Stimulated activated naive CD4-positive, alpha-beta T cell treated with Interleukin-2 at 50 U/mL for 16 hours (primary cell): ENCODE measurements around the gene CDH8.

Experiments
- DNase-seq: peaks from one replicate; lab custom pipeline; 2025; lab: John Stamatoyannopoulos, UW

Gene CDH8

DNA sequence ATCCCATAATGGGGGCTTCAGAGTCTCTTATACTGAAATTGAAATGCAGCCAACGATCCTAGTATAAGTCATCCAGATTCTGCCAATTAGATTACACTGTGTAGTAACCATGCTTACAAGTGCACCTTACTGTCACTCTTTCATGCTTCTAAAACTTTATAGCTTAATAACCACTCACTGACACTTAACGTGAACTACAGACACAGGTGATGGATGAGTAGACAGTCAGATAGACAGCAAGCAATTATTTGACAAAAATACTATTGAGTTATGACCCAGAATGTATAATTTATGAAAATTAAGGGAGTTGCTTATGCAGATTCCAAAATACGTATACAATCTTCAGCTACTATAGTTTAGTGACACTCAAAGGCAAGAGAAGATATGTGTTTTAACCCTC, 6.3 kb downstream of the CDH8 start:
- DNase-seq = no peak

DNA sequence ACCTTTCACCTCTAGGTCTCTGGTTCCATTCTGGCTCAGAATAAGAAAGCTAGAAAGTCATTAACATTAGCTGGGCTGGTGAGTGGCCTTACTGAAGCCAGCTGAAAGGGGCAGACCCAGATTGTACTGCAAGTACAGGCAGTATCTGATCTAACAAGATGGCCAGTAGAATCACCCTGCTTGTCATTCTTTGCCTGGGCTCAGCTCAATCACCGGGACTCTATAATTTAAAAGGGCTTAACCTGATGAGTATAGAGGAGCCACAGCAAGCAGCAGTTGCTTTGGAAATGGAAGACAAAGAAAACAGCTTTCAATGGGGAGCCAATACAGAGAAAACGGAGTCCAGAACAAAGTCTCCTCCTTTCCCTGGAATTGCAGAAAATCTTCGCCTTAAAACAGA, 13.6 kb downstream of the CDH8 start:
- DNase-seq = no peak

DNA sequence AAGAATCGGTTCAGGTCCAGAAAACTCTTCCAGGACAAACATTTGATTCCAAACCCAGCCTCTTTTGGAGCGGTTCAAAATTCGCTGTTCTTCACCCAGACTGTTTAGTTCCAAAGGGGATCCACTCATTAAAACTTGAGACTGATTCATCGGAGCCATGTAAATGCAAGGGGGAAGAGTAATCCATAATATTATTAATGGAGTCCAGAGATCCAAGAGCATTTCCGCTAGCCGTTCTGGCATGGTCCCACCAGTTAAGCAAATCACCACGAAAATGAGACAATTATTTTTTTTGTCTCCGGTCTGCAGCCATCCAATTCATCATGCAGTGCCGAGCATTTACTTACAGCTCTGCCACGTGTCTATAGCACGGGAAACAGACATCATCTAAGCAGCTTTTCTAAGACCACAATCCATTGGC, 15.1 kb downstream of the CDH8 start:
- no peak for DNase-seq

DNA sequence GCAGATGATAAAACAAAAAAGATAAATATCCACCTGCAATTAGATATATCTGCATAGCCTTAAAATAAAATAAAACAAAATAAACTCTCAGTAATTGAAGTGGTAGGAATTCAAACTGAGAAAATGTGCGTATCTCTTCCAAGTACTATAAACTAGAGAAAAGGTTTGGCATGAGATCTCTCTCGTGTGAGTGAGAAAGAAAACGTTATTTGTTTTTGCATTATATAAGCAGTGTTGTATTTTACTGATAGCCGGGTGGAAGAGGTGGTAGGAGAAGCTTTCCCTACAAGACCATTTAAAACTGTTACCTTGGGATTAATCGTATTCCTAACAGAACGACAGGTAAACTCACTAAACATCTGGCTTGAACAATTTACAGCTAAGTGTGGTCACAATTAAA, 15.6 kb downstream of the CDH8 start:
- no peak for DNase-seq

DNA sequence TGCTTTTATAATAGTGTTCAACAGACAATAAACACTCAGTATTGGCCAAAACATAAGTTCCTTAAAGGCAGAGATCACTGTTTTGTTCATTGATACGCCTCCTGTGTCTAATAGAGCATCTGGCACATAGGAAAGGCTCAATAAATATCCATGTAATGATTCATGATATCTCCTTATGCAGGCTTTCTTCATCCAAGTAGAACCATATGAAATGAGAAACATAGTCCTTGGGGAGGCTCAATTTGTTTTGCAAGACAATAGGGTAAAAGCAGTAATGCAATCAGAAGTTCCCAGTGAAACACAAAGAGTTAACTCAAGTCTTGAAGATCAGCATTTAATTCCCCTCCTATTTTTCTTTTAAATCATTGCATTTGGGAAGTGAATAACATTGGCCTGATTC, 16.4 kb downstream of the CDH8 start:
- DNase-seq = no peak

DNA sequence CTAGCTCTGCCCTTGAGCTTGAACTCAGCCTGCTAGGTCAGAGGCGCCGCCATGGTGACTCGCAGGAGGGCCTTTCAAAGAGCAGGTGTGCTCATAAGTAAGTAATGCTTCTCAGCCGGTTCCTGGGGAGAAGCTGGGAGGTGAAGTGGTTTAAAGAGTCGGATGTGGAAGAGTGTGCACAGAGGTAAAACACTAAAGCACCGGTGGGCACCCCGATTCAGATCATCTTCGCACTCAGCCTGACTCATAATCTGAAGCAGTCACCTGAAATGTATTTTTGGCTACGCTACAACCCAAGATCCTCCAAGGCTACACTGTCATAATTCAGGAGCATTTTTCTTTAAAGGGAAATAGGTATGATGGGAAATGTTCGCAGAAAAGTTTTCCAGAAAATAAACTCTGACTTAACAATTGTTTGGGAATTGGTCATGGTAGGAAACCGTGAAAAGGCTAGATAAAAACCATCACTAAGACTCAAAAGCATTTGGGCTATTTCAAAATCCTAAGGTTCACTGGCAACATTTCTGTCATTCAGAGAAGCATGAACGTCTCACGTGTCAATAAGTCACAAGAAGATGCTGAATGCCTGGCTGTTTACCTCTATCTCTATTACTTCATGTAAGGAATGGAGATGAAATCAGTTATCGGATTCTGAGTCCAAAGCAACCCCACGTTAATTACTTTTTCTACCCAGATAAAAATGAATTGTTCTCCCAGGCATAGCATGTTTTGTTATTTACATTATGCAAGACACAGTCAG, 17.8 kb downstream of the CDH8 start:
- DNase-seq = no peak

DNA sequence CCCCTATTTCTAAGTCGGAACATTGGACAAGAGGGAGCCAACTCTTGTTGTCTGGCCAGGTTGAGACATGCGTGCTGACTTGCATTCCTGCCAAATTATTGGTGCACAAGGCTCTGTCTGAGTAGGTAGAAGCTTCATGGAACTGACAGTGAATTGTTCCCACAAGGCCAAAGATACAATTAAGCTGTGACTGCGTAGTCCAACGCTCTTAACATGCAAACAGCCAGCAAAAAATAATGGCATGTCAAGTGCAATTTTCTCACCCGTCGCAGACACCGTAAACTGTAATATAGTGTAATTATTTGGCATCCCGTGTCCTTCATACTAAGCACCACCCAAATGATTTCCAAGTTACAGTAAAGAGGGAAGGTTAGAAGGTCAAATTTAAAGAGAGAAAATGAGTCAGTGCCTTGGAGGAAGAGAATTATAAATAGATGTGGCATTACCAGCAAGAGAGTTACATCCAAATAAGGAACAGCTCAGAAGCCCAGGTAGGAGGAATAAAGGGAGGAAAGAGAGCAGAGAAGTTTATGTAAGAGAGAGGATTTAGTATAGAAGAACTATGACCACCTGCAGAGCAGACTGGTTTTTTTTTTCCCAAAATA, 21.8 kb downstream of the CDH8 start:
- no peak for DNase-seq

DNA sequence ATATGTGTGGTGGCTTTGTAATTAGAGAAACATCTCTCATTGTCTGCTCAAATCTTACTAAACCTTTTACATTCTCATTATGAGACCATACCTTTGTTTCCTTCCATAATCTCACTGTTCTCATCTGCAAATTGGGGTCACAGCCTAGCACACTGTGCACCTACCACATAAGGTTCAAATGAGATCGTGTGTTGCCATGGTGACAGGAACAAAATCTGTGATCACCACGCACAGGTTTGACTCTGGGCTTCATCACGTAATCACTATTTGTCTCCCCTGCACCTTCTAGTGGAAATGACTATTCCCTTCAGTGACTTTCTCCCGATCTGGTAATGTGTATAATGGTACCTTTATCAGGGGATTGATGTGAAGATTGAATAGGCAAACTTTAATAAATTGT, 26.1 kb downstream of the CDH8 start:
- no peak for DNase-seq

DNA sequence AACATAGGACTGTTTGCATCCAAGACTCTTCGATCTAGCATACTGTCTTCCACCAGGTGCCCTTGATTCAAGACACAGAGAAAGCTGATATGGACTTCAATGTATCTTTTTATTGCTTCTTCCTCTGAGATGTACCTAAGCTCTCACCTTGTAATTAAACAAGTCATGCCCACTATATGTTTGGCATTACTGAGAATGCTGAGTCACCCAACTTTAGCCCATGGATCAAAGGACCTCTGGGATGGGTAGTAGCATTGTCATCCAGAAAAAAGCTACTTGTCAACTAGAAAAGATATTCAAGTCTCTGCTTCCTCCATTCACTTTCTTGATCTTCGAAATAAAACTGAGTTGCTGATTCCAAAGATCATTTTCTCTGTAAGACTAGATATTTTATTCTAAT, 37.8 kb downstream of the CDH8 start:
- no peak for DNase-seq

DNA sequence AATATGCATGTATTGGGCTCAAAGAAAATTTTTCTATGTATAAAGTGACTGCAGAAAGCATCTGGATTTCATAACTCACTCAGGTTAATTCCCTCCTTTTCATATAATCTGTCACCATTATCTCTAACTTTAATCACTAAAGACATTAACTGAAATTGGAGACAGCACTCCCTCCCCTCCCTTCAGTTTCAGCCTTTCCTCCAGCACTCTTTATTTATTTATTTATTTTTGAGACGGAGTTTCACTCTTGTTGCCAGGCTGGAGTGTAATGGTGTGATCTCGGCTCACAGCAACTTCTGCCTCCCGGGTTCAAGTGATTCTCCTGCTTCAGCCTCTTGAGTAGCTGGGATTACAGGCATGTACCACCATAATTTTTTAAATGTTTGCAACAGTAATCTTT, 43.1 kb downstream of the CDH8 start:
- no peak for DNase-seq

DNA sequence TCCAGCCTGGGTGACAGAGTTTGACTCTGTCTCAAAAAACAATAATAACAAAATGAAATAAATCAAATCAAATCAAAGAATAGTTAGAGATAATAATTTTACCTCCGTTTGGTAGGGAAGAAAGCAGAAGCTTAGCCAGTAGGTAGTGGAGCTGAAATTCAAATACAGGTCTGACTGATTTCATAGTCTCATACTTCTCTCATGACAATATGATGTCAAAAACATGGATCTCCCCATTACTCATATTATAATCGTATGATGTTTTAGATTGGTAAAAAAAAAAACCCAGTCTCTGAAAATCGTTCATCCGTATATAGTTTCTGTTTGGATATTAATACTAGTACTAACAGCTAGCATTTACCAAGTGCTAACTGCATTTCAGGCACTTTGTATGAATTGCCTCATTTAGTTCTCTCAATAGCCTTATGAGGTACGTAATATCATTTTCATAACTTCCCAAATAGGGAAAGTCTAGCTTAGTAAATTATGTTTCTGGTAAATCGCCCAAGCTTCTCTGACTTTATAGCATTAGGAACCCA, 48.7 kb downstream of the CDH8 start:
- no peak for DNase-seq

DNA sequence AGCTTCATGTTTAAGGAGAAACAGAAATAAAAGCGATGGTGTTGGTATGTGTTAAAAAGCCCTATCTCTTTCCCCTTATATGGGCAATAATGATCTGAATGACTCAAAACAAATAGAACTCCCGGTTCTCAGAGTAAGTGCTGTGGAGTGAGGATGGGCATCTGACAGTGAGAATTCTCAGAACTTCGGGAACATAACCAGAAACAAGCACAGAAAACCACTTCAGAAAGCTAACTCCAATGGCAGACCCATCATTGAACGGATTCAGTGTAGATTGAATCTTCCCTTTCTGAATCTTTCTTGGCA, 67.2 kb downstream of the CDH8 start:
- no peak for DNase-seq

DNA sequence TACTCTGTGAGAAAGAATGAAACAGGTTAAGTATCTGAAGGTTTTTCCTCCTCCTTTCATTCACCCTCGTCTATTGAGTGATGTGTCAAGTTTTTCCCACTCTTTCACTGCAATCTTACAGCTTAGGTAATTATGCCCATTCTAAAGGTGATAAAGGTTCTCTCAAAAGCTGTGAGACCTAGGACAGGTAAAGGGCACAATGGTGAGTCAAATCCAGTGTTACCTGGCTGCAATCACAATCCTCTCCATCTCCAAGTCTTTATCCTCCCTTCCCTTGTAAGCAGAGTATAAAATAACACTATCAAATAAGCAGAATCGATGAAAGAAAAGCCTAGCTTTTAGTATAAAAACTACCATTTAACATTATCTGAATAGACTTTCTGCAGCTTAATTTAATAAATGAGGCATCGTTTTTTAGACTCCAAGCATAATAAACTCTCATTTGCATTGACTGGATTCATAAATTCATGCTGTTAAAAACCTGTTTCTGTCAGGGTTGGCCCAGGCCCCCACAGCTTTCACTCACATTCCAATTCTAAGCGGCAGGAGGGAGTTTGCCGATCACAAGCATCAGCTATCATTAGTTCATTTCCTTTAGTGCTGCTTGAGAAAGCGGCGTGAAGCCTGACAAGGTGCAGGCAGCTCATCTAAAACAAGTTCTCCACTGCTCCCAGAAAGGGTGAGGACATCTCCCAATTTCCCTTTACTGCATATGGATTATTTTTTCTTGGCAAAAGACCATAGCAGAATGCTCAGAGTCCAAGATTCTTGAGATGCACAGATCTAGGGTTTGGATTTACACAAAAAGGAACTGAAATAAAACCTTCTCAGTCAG, 67.8 kb downstream of the CDH8 start:
- DNase-seq = no peak

DNA sequence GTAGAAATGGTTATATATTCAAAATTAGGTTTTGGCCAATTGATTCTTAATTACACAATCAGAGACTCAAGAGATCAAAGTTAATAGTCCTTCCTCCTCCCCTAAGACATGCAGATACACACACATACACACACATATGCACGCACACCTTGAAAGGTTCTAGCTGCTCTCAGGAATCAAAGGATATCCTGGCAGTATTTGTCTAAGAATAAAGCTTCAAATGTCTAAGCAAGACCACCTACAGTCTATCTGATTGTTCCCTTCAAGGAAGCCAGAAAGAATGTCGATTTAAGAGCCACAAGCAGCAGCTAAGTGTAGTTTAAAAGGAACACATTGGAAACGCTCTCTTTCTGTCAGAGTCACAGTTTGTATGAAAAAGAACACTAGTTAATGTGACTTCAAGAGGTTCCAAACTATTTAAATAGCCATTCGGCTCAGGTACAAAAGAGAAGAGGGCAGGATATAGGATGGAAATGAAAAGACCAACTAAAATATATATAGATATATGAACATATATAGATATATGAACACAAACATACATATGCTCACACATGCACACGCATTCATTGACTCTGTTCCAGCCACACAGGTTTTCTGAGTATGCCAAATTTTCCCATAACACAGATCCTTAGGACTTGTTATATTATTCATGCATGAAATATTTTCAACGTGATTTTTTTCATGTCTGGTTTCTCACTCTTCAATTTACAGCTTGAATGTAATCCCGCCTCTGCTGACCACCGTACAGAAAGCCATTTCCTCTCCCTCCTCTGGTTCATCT, 79.0 kb downstream of the CDH8 start:
- no peak for DNase-seq

DNA sequence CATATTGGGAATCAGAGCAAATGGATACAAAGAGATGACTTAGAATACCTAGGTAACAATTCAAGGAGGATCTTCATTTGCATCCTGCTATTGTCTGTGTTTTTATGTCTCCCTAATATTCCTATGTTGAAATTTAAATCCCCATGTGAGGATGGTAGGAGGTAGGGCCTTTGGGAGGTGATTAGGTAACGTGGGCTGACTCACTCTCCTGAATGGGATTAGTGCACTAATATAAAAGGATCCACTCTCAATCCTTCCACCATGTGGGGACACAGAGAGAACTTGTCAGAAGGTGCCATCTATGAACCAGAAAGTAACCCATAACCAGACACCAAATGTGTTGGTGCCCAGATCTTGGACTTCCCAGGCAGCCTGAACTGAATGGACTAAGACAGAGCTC, 83.4 kb downstream of the CDH8 start:
- DNase-seq = no peak

DNA sequence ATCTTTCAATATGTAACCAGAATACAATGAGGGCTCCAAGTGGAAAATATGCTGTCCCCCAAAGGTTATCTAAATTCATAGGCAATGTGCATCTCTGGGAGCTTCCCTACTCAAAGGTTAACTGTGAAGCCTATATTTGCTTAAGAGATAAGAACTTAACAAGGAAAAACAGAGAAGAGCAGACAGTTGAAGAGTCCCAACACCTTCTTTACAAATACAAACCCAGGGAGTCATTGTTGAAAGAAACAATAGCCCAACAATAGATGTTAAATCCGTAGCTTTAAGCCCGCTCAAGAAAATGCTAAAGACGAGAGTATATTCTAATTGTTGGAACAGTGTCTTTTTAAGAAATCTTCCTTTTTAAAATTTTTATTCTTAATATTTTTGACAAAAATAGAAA, 87.8 kb downstream of the CDH8 start:
- no peak for DNase-seq

DNA sequence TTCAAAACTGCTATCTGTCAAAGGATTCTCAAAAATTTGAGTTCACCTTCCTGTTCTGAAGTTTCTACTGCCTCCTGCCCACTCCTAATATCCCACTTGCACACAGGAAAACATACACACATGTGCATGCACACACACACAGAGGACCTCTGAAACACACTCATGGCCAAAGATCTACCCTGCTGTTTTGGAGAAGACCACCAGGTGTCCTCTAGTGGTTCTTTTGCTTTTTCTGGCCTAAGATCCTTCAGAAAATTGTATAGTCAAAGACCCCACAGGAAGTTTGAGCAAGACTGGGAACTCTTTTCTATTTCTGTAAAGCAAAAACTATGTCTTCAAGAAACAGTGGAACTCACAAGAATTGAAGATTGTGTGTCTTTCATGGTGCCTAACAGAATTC, 90.2 kb downstream of the CDH8 start:
- DNase-seq = no peak

DNA sequence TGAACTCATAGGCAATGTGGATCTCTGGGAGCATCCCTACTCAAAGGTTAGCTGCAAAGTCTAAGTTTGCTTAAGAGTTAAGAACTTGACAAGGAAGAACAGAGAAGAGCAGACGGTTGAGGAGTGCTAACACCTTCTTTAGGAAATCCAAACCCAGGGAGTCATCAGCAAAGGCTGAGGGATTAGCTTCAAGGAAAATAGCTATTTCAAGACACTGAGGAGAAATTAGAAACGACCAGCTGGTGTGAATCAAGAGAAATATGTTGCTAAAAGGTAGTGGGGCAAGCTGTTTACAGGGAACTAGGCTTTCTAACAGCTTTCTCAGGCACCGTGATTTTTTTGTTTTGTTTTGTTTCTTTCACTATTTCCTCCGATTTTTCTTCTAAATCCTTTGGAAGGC, 90.7 kb downstream of the CDH8 start:
- DNase-seq = no peak

DNA sequence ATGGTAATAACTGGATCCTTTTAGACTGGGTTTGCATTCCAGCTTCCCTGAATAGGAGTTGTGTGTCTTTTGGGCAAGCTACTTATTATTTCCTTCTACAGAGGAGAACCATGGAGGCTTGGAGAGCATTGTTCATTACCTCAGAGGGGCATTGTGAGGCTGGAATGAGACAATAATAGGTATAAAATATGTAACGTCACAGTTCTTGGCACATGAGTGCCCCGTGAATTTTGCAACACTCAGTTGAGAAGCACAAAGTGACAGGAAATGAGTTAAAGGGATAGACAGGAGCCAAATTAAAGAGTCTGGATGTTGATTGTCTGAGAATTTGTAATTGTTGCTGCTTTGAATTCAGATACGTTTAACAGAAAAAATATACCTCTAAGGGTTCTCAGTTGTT, 92.2 kb downstream of the CDH8 start:
- DNase-seq = no peak

DNA sequence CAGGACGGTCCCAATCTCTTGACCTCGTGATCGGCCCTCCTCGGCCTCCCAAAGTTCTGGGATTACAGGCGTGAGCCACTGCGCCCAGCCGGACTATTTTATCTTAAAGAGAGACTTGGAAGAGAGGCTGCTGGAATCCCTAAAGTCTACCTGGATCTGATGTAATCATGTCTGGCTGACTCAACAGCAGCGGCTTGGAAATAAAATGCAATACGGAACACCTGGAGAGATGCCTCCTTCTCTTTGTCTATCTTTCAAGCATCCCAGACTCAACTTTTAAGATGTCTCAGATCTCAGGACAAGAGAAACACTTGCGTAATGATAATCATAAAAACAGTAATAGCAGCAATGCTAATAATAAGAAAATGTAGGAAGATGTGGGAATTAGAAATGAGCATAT, 95.6 kb downstream of the CDH8 start:
- DNase-seq = no peak

DNA sequence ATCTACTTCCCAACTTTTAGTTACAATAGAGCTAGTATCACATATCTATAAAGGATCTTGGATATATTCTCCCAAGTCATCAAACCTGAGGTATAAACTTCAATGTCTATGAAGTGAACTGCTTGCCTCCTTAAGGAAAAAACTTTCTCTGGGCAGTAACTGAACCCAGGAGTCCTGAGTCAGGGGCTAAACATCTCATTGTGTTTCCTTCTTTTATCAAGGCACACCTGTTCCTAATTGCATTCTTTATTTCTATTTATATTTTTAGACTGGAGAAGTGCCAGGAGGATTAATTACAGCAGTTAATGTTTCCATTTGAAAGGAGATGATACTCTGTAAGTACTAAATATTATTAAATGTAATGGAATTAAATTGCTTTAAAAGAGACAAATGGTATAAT, 98.6 kb downstream of the CDH8 start:
- no peak for DNase-seq

DNA sequence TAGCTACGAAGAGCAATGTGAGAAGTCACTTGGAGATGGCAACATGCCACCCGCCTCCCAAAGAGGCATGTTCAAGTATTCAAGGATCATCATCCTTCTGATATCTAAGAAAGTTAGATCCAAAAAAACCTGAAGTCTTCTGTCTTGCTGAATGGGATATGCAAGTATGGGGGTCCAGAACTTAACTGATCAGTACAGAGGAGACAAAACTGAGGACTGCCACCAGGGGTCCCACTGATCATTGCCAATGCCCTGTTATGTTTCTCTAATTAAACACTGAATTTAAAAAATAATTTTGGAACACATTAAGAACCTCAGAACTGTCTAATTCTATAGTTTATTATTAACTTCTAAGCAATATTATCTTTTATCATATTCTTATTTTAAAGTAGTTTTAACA, 99.7 kb downstream of the CDH8 start:
- DNase-seq = no peak
